Measurements from ENCODE around the gene OR8K5.
"Not testable (repeated sequence)": the region's sequence is repeated elsewhere in the genome, so short reads cannot be mapped to it uniquely, and the experiment has no call there.

OR8K5 gene

GRCh38 chr11:56160217-56160616 lies at the start of gene OR8K5:
OR8K5 (minus strand) TSS chr11:56160317; CDS start chr11:56160317, 0 bp downstream.
- DNase-seq, result no peak

- no peak for DNase-seq
These were observed 47.7 kb upstream of the OR8K5 start for GRCh38 chr11:56207790-56208189.

GRCh38 chr11:56197367-56197766 lies 37.2 kb upstream of the OR8K5 start:
- DNase-seq, result no peak

- DNase-seq, result no peak
These were observed 36.6 kb upstream of the OR8K5 start for GRCh38 chr11:56196705-56197104.

DNA sequence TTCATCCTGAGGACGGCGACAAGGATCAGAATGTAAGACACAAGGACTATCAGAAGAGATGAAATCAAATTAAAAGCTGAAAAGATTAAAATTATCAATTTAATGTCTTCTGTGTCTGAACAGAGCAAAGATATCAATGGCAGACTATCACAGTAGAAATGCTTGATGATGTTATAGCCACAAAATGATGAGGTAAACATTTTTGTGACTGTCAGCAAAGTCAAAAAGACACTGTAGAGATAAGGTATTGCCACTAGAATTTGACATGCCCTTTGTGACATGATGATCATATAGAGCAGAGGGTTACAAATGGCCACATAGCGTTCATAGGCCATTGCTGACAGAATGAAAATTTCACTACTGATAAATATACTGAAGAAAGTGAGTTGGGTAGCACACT lies 28.5 kb upstream of the OR8K5 start:
- no peak for DNase-seq

DNA sequence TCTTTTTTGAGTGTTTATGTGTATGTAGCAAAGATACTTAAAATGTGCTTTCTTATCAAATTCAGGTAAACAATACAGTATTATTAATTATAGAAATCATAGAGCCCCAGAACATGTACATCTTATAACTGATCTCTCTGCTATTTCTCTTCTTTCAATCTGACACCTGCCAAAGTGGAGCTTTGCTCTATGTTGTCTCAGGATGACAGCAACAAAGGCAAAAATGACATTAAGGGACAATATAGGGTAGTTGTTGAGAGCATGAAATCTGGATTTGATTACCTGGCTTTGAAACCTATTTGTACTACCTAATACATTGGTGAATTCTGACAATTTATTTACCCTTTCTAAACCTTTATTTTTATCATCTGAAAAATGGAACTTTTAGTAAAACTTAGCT lies 23.3 kb upstream of the OR8K5 start:
- DNase-seq, result no peak

- DNase-seq, result no peak
These were observed 16.2 kb upstream of the OR8K5 start, which contains the start of gene OR5J2 for GRCh38 chr11:56176318-56176717. OR5J2 (plus strand) TSS chr11:56176618; CDS start chr11:56176618, 0 bp downstream.

GRCh38 chr11:56172256-56172830 lies 12.2 kb upstream of the OR8K5 start:
- no peak for DNase-seq

DNA sequence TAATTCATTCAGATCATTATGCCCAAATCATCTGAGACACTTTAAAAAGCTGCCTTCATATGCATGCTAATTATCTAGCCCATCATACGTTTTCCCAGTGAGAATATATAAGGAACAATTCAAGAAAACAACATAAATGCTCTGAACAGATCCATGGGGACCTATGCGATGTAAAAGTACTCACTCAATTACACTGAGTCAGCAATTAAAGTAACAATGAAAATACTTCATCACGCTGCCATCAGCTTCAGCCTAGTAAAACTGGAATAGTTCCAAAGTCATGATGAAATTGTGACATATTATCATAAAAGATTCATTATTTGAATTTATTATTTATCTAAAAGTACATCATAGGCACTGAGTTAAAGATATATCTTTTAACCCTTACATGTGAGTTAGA lies 3.7 kb upstream of the OR8K5 start:
- DNase-seq, result no peak

DNA sequence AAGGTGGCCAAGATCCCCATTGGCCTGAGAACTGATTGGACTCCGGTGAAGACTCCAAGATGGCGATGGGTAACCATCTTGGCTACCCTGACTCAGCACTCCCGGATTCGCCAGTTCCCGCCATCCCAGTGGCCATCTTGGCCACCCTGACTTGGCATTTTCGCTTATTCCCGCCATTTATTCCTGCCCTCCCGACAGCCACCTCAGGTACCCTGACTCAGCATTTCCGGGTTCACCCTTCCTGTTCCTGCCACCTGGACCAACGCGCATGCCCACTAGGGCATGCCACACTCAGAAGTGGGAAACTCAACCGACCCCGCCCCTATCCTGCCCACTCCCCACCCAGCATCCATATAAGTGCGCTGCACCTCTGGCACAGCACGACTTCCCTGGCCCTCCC lies 7.8 kb downstream of the OR8K5 start:
- no peak for DNase-seq

DNA sequence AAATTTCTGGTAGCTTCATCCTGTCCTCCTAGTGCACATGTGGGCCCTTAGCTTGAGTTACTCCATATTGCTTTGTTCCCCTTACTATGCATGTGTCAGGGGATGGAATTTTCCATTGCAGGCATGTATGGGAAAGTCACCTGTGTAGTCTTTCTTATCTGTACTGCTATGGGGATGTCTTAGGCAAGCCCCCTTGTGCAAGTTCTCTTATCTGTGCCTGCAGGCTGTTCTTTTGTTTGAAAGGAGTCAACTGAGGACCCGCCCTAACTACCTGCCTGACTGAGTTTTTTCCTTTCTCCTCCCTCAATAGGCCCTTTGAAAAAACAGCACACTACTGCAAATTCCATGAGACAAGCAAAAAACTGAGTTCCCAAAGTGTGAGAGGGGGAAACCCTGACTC lies 8.7 kb downstream of the OR8K5 start:
- no peak for DNase-seq

DNA sequence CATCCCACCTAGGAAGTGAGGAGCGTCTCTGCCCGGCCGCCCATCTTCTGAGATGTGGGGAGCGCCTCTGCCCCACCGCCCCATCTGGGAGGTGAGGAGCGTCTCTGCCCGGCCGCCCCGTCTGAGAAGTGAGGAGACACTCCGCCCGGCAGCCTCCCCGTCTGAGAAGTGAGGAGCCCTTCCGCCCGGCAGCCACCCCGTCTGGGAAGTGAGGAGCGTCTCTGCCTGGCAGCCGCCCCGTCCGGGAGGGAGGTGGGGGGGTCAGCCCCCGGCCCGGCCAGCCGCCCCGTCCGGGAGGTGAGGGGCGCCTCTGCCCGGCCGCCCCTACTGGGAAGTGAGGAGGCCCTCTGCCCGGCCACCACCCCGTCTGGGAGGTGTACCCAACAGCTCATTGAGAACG lies 16.4 kb downstream of the OR8K5 start:
- DNase-seq, result not testable (repeated sequence)

DNA sequence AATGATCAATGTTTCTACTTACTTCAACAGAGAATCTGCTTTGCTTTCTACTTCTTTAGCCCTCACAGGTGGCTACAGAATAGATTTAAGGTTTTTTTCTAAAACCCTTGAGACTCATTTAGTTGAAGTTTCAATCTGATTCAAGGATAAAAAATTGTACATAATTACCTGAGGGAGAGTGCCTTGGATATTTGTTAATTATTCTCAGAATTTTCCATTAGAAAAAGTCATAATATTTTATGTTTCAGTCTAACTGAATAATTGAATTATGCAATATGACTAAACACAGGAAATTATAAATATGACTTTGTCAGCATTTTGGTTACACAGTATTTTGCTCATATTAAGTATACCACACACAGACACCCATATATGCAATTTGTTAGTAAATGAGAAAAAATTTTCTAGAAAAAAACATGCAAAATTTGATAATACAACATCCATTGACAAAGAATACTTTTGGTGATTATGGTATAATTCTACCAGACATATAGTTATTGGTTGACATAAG lies 19.9 kb downstream of the OR8K5 start, which contains the start of gene OR8J3:
TSS of gene OR8J3 (minus strand) at position 51 of the 511 bp plus-strand sequence. CDS start 2,483 bp downstream, outside the sequence.
- no peak for DNase-seq

DNA sequence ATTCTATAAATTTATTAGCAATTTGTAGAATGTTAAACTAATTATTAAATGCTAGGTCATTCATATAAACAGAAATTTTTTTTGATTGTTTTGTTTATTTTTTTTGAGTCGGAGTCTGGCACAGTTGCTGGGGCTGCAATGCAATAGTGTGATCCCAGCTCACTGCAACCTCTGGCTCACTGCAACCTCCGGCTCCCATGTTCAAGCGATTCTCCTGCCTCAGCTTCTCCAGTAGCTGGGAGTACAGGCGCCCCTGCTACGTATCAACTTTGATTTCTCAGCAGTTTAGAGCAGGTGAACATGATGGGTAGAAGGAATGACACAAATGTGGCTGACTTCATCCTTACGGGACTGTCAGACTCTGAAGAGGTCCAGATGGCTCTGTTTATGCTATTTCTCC lies 38.0 kb downstream of the OR8K5 start, which contains the start of gene OR8H3:
TSS of gene OR8H3 (plus strand) at position 301 of the 400 bp plus-strand sequence. CDS start at position 301, 0 bp downstream.
- DNase-seq, result no peak

Measured in right hindlimb (tissue), 1 donor.